ENCODE data around the gene TRMT112. TPM values are rescaled to one million over a fixed set of nuclear protein-coding genes. Genes with fewer than 3 reads are reported as not detected.
A peak's percentile ranks its signal among the peaks of the same experiment; 100 is the strongest.

The TRMT112 gene
- total RNA-seq, 6 experiments from 2014 or later = 58.0 to 122 (median 85.3) TPM

- no peaks in the 10 kb centered on the region for H3K27me3 ChIP-seq
- H3K4me1 ChIP-seq = peaks cover 0 to 36% (median 7%) of the 10 kb centered on the region in 4 donors
- intact Hi-C loops (cut with DNase I) = no loop called here
- no peak for TF ChIP-seq POLR2A (IDR thresholded peaks at IDR 0.05)
- TF ChIP-seq, protein P1, sequence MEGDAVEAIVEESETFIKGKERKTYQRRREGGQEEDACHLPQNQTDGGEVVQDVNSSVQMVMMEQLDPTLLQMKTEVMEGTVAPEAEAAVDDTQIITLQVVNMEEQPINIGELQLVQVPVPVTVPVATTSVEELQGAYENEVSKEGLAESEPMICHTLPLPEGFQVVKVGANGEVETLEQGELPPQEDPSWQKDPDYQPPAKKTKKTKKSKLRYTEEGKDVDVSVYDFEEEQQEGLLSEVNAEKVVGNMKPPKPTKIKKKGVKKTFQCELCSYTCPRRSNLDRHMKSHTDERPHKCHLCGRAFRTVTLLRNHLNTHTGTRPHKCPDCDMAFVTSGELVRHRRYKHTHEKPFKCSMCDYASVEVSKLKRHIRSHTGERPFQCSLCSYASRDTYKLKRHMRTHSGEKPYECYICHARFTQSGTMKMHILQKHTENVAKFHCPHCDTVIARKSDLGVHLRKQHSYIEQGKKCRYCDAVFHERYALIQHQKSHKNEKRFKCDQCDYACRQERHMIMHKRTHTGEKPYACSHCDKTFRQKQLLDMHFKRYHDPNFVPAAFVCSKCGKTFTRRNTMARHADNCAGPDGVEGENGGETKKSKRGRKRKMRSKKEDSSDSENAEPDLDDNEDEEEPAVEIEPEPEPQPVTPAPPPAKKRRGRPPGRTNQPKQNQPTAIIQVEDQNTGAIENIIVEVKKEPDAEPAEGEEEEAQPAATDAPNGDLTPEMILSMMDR (IDR thresholded peaks at IDR 0.05) = no peak
- H3K9me3 ChIP-seq = no peaks in the 10 kb centered on the region
- peak; percentile 35 to 57 (median 40) for ATAC-seq
- H3K4me3 ChIP-seq = peak overlapping the region; percentile 77 to 81 (median 77)
- H3K27ac ChIP-seq = peak overlapping the region; percentile 78 to 97 (median 83)
- DNase-seq = peak; percentile 82 to 94 (median 91)
- WGBS (ENCODE audit: insufficient coverage, low coverage, low lambda C conversion rate, missing lambda C conversion rate) = 6% methylated on average over 3 of the region's 15 CpGs
- H3K36me3 ChIP-seq = no peaks in the 10 kb centered on the region
These were observed 10.3 kb downstream of the TRMT112 start for GRCh38 chr11:64306876-64307622.

- 8% methylated on average over 5 of the region's 9 CpGs for WGBS (ENCODE audit: insufficient coverage, low coverage, low lambda C conversion rate, missing lambda C conversion rate)
- Histone ChIP-seq H3K4me1 (peaks cover 0 to 36% (median 7%) of the 10 kb centered on the region in 4 donors), H3K4me3 (peak overlapping the region; percentile 77 to 81 (median 77)), H3K27ac (peak overlapping the region; percentile 78 to 97 (median 83)), H3K36me3 (no peaks in the 10 kb centered on the region), H3K27me3 (no peaks in the 10 kb centered on the region), H3K9me3 (no peaks in the 10 kb centered on the region)
- intact Hi-C loops (cut with DNase I) = no loop called here
- ATAC-seq (no peak), DNase-seq (no peak)
- TF ChIP-seq, protein P1 (IDR thresholded peaks at IDR 0.05) = no peak
- TF ChIP-seq POLR2A (IDR thresholded peaks at IDR 0.05) = no peak
These were observed 10.8 kb downstream of the TRMT112 start for GRCh38 chr11:64306563-64306875.

- no peaks in the 10 kb centered on the region for H3K36me3 ChIP-seq
- no peaks in the 10 kb centered on the region for H3K9me3 ChIP-seq
- intact Hi-C loops (cut with DNase I) = no loop called here
- peak; percentile 31 to 38 (median 36) for ATAC-seq
- H3K27ac ChIP-seq = peak overlapping the region; percentile 78 to 97 (median 83)
- DNase-seq = peak; percentile 86 to 92 (median 91)
- WGBS (ENCODE audit: insufficient coverage, low coverage, low lambda C conversion rate, missing lambda C conversion rate) = 2% methylated on average over 10 of the region's 71 CpGs
- peak overlapping the region; percentile 77 to 81 (median 77) for H3K4me3 ChIP-seq
- H3K4me1 ChIP-seq = peaks cover 0 to 36% (median 7%) of the 10 kb centered on the region in 4 donors
- H3K27me3 ChIP-seq = no peaks in the 10 kb centered on the region
- TF ChIP-seq POLR2A (IDR thresholded peaks at IDR 0.05) = peak; percentile 84
- TF ChIP-seq, protein P1 (IDR thresholded peaks at IDR 0.05) = peak; percentile 13 to 37 (median 20)
These were observed 11.4 kb downstream of the TRMT112 start for GRCh38 chr11:64305691-64306562.

DNA sequence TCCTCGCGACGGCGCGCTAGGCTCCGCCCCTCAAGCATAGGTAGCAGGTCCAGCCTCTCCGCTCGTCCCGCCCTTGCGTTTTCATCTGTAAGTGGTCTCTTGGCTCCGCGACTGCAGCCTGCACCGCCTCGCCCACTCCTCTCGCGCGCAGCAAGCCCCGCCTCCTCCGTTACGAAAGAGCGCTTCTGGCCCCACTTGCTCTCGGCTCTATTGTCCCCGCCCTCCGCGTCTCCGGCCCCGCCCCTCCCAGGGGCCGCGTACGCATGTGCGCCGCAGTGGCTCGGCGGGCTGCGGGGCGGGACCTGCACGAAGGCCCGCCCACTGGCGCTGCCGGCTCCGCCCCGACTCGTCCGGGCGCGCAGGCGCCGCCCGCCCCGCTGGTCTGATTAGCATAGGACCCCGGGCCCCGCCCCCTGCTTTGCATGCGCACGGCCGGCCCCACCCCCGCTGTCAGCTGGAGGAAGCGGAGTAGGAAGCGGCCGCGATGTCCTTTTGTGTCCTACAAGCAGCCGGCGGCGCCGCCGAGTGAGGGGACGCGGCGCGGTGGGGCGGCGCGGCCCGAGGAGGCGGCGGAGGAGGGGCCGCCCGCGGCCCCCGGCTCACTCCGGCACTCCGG, 12.2 kb downstream of the TRMT112 start, which contains the start of gene ESRRA:
Gene ESRRA (plus strand): TSS at position 450 of the 616 bp plus-strand sequence. CDS start 1,656 bp downstream, outside the sequence.
- Histone ChIP-seq H3K27me3 (peaks cover 0 to 3% of the 10 kb centered on the region in 2 donors), H3K27ac (peak within 1 kb of the TSS; percentile 88 to 99 (median 97)), H3K4me3 (peak within 1 kb of the TSS; percentile 77 to 81 (median 77)), H3K36me3 (no peaks in the 10 kb centered on the region), H3K9me3 (no peaks in the 10 kb centered on the region), H3K4me1 (peaks cover 0 to 38% (median 10%) of the 10 kb centered on the region in 4 donors)
- peak; percentile 100 for DNase-seq
- intact Hi-C loops (cut with DNase I) = no loop called here
- peak; percentile 73 to 88 (median 78) for ATAC-seq
- TF ChIP-seq POLR2A (IDR thresholded peaks at IDR 0.05) = peak; percentile 82
- TF ChIP-seq, protein P1 (IDR thresholded peaks at IDR 0.05) = no peak
- WGBS (ENCODE audit: insufficient coverage, low coverage, low lambda C conversion rate, missing lambda C conversion rate) = 0% methylated on average over 28 of the region's 81 CpGs

Measured in right lobe of liver (tissue), 6 donors.